Epidermal melanocyte (primary cell): ENCODE measurements around the gene MLC1.
A peak's percentile ranks its signal among the peaks of the same experiment; 100 is the strongest.

ENCODE experiments used
- DNase-seq: peaks from one replicate; pipeline ENCODE4 v3.0.0; 2011; ENCODE audit warnings: low spot score; ENCODE audit not compliant: insufficient read length

Gene MLC1

DNA sequence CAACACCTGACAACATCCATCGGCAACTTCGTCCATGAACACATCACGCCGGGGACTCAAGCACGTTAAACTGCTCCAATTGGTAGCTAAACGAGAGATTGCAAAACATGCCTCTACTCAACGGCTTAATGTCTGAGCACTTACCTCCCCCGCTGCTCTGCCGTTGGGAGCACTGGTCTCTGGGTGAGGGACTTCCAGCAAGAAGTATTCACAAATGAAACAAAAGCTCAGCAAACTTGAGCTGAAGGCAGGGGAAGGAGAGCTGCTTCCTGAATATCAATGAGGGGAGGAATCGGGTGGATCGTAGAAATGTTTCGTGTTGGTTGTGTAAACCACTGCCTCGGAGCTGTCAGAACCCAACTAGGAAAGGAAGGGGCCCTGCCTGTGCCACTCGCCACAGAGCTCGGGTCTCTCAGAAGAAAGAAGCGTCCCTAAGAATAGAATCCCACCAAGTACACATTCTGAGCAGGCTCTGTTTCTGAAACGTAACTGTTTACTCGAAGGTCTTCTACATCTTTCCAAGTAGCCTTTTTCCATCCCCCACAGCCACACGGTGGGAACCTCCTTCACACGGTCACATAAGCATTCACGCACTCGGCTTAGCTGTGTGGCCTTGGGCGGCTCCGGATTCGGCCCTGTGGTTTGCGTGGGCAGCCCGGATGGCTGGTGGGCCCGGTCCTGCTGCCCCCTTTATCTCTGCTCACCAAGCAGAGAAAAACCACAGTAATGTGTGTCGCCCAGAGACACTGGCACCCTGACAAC is at the start of gene MLC1:
Gene MLC1, minus strand, starts transcription at position 216 of the 762 bp plus-strand sequence. CDS start 524 bp downstream, outside the sequence.
- no peak for DNase-seq

GRCh38 chr22:50134481-50134880 is 49.3 kb upstream of the MLC1 start:
- DNase-seq = no peak

DNA sequence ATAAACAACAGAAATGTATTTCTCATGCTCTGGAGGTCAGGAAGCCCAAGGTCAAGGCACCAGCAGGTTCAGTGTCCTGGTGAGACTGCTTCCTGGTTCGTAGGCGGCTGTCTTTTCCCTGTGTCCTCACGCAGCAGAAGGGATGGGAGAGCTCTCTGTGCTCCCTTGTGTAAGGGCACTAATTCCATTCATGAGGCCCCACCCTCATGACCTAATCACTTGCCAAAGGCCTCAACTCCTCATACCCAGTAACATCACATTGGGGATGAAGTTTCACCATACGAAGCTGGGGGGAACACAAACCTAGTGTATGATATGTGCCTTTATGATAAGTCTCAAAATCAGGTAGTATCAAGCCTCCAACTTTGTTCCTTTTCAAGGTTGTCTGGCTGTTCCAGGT is 46.7 kb upstream of the MLC1 start:
- DNase-seq = no peak

GRCh38 chr22:50129121-50129736 is 44.0 kb upstream of the MLC1 start:
- DNase-seq = no peak

DNA sequence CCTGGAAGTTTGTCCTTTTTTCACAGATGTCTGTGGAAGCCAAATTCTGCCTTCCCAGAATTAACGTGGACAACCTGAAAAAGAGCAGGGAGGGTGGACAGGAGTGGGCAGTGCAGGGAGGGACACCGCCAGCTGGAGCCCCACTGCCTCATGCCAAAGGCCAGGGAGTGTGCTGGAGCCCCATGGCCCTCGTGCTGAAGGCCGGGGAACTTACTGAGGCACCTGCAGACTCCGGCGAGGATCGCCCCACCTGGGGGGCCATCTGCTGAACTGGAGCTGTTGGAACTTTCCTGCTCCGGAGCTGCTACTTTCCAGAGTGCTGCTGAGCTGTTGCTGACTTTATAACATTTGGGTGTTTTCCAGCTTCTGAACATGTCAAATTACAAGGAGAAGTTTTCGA is 39.8 kb upstream of the MLC1 start:
- no peak for DNase-seq

GRCh38 chr22:50123119-50123518 is 37.9 kb upstream of the MLC1 start:
- no peak for DNase-seq

GRCh38 chr22:50121202-50121740 is 36.0 kb upstream of the MLC1 start:
- no peak for DNase-seq

DNA sequence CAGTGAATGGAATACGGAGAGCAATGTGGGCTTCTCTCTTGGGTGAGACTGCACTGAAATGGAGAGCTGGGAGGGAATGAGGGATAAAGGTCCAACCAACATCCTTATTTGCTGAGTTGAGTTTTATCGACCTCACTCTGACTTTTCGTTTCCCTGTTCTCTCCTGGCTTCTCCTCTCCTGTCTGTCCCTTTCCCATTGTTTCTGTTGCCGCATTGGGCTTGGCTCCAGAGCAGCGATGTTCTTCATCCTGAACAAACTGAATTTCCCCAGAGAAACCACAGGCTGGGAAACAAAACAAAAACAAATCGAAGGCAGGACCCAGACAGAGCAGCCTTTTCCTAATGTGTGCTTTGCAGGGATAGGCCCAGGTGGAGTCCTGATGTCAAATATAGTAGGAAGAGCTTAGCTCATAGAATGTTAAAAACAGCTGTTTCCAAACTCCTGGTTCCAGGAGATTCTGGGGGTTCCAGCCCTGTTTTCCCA is 34.6 kb upstream of the MLC1 start:
- DNase-seq = no peak

- no peak for DNase-seq
Observed at GRCh38 chr22:50119169-50119767, 34.0 kb upstream of the MLC1 start.

- DNase-seq = no peak
Observed at GRCh38 chr22:50118557-50119168, 33.4 kb upstream of the MLC1 start.

DNA sequence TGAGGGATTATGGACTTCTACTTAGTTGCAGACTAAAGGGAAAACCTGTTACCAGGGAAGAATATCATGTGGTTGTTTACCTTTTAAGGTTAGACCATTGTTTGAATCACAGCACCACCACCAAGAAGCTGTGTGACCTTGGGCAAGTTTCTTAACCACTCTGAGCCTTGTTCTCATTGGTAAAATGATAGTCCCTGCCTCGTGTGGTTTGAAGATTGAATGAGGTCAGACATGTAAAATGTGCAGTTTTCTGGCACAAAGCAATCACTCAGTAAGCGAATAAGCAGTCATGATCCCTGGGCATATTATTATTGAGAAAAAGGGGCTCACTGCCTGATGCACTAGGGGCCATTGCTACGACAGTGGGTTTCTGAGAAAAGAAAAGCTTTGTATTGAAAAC is 32.9 kb upstream of the MLC1 start:
- no peak for DNase-seq

GRCh38 chr22:50117168-50117762 is 32.0 kb upstream of the MLC1 start:
- no peak for DNase-seq

DNA sequence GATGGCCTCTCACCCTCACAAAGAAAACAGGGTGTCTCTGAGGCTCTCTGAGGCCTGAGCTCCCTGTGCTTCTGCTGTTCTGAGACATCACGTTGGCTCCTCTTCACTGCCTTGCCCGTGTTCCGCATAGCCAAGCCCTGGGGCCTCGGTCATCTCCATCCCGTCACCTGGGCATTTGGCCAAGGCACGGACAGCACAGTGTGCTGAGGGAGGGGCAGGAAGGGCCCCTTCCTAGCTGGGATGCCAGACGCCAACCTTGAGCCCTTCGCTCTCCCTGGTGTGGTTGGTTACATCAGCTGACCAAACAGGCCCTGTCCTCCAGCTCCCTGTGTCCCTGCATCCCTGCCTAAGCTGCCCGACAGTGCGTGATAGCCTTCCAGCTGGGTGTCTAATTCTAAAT is 30.5 kb upstream of the MLC1 start:
- DNase-seq = no peak

DNA sequence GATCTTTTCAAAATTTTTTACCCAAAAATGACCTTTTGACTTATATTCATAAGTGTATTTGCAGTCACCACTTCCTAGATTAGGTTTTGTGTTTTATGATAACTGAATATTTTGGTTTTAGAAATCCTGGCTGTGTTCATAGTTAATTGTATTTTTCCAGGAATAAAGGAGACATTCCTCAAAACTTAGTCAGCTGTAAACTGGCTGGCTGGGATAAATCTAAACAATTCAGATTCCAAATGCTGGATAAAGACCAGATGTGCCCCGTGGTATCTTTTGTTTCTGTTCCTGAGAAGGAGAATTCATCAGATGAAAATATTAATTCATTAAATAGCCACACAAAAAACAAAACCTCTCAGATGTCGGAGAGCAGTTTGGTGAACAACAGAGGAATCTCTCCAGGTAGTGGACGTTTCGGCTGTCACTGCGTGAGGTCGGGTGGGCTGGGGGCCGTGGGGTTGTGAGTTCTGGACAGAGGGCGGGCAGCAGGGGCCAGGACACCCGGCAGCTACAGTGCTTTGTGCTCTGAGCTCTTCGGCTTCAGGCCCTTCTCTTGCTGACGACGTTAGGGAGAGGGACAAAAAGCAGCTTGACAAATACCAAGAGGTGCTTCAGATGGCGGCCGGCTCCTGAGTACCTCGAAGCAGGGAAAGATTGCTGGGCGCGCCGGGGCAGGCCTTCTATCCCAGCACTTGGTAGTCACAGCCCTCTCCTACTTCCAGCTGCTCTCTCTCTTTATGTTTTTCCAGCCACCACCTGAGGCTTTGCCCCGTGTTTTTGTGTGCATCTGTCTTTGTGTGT is 29.2 kb upstream of the MLC1 start:
- DNase-seq = peak; percentile 36

GRCh38 chr22:50112151-50113118 is 27.2 kb upstream of the MLC1 start:
- DNase-seq = no peak

GRCh38 chr22:50111056-50111455 is 25.8 kb upstream of the MLC1 start:
- DNase-seq = no peak

DNA sequence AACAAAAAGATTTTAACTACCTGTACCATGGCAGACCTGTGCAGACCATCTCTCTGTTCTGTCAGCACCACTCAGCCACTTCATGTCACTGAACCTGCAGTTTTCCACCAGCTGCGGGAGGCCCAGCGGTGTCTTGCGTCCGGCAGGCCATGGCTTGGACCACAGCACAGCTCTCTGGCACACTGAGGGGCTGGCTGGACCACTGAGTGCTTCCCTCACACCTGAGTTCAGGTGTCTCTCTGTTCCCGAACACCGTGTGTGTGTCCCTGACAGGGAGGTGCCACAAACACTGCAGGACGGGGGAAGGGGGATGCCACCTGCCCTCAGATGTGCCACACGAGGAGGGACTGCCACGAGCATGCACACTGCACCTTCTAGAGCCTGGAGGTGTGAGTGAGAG is 22.3 kb upstream of the MLC1 start:
- DNase-seq = no peak

DNA sequence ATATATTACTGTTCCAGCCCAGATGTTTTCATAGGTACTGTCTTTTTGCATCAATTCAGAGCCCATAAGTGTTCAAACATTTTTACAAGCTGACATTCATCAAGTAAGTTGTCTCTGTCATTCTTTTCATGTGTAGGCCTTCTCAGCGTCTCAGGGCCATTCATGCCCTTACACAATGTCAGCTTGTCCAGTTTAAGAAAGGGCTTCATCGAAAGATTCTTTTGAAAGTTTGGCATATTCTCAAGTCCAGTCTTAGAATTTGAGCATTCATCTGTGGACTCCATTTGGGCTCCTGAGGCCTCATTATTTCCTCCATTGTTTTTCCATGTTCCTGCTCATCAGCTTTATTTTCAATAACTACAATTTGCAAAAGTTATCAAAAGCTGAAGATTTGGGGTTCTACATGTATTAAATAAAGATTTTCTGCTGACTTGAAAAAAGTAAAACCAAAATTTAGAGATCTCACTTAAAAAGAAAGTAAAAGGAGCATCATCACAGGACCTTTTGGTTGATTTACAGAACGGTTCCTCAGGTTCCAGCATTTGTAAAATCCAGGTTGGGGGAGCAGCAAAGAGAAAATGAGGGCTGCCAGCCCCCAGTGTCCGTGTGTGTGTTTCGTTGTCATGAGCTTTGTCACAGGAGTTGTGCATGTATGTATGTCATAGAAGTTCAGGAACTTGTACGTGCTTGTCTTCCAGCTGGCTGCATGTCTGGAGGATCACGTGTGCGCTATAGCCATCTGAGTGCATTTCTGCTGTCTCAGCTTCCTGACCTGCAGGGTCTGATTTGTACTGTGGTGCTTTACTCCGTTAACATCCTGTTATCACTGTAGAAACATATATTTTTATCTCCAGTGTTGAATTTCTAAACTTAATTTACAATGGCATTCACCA is 20.2 kb upstream of the MLC1 start:
- no peak for DNase-seq
